ENCODE measurements around the gene EXOC6B.

- TF ChIP-seq POLR2AphosphoS5 (IDR thresholded peaks at IDR 0.05; ENCODE audit: borderline replicate concordance, low read depth, low read length) (no peak), EZH2 (IDR thresholded peaks at IDR 0.05) (no peak)
These were observed 383.6 kb downstream of the EXOC6B start for GRCh38 chr2:72442270-72442669.

Measured in SK-N-MC (cell line).